GM21390 (cell line): ENCODE results near the gene DNAJC11.
"Not testable (repeated sequence)": the region's sequence is repeated elsewhere in the genome, so short reads cannot be mapped to it uniquely, and the experiment has no call there.

Experiments
- ATAC-seq: cut with Tn5 transposase; IDR thresholded peaks from one replicate; pipeline ENCODE4 v1.9.1; 2021; ENCODE audit not compliant: unreplicated experiment

Gene DNAJC11

GRCh38 chr1:6699915-6700314 is 1.7 kb downstream of the DNAJC11 start:
- not testable (repeated sequence) for ATAC-seq

GRCh38 chr1:6695868-6696267 is 5.7 kb downstream of the DNAJC11 start:
- no peak for ATAC-seq

GRCh38 chr1:6694121-6694713 is 7.4 kb downstream of the DNAJC11 start:
- no peak for ATAC-seq

GRCh38 chr1:6692956-6693355 is 8.7 kb downstream of the DNAJC11 start:
- no peak for ATAC-seq

GRCh38 chr1:6691507-6691906 is 10.1 kb downstream of the DNAJC11 start:
- no peak for ATAC-seq

GRCh38 chr1:6690186-6690585 is 11.4 kb downstream of the DNAJC11 start:
- ATAC-seq: no peak

GRCh38 chr1:6688757-6689156 is 12.9 kb downstream of the DNAJC11 start:
- no peak for ATAC-seq

GRCh38 chr1:6688001-6688400 is 13.6 kb downstream of the DNAJC11 start:
- no peak for ATAC-seq

GRCh38 chr1:6686294-6686693 is 15.3 kb downstream of the DNAJC11 start:
- no peak for ATAC-seq

- ATAC-seq: no peak
Measured at GRCh38 chr1:6685381-6685780, 16.2 kb downstream of the DNAJC11 start.

GRCh38 chr1:6683434-6683833 is 18.2 kb downstream of the DNAJC11 start:
- no peak for ATAC-seq

- ATAC-seq: no peak
Measured at GRCh38 chr1:6675941-6676340, 25.7 kb downstream of the DNAJC11 start.

- no peak for ATAC-seq
Measured at GRCh38 chr1:6674771-6675170, 26.8 kb downstream of the DNAJC11 start.

- no peak for ATAC-seq
Measured at GRCh38 chr1:6673816-6674398, 27.7 kb downstream of the DNAJC11 start.

GRCh38 chr1:6672558-6672957 is 29.1 kb downstream of the DNAJC11 start:
- no peak for ATAC-seq

- no peak for ATAC-seq
Measured at GRCh38 chr1:6668503-6668902, 33.1 kb downstream of the DNAJC11 start.

- no peak for ATAC-seq
Measured at GRCh38 chr1:6667139-6667538, 34.5 kb downstream of the DNAJC11 start.

GRCh38 chr1:6666696-6667095 is 34.9 kb downstream of the DNAJC11 start:
- no peak for ATAC-seq

- ATAC-seq: not testable (repeated sequence)
Measured at GRCh38 chr1:6662468-6662867, 39.1 kb downstream of the DNAJC11 start.

- no peak for ATAC-seq
Measured at GRCh38 chr1:6660415-6661049, 41.1 kb downstream of the DNAJC11 start.

- no peak for ATAC-seq
Measured at GRCh38 chr1:6658359-6659060, 43.1 kb downstream of the DNAJC11 start.

- ATAC-seq: no peak
Measured at GRCh38 chr1:6657138-6657537, 44.5 kb downstream of the DNAJC11 start.
